GM12878 (cell line): ENCODE data around the gene DIDO1. TPM values are rescaled to one million over a fixed set of nuclear protein-coding genes. Genes with fewer than 3 reads are reported as not detected.
A peak's percentile ranks its signal among the peaks of the same experiment; 100 is the strongest.

Source experiments
- ATAC-seq: fragments of 200-7000 bp; cut with Tn5 transposase; 3 replicates; pipeline ENCODE4 v1.9.1; 2020; ENCODE audit warnings: mild to moderate bottlenecking, moderate library complexity
- BruUV-seq: library from RNA; stranded (reverse); fragments of 400-500 nt; replicated peaks from 2 replicates; lab custom pipeline; 2021; lab: Mats Ljungman, UMichigan
- CTCF ChIA-PET: fragments of 300-600 bp; sonication (Branson Sonifier 250); formaldehyde crosslinking; extraction: SDS; loops from one replicate; lab custom pipeline; 2021; ENCODE audit warnings: inconsistent platforms; lab: Yijun Ruan, JAX
- POLR2A ChIA-PET: fragments of 350-600 bp; formaldehyde crosslinking; extraction: SDS; loops from one replicate; lab custom pipeline; 2021; ENCODE audit warnings: inconsistent platforms; lab: Charles Lee
- RAD21 ChIA-PET: fragments of 300-600 bp; sonication (Branson Sonifier 250); formaldehyde crosslinking; loops from one replicate; lab custom pipeline; 2023; ENCODE audit warnings: antibody characterized with exemption; ENCODE audit not compliant: unreplicated experiment; lab: Charles Lee
- SMC1A ChIA-PET: fragments of 300-600 bp; sonication (Branson Sonifier 250); formaldehyde crosslinking; loops from one replicate; lab custom pipeline; 2023; ENCODE audit not compliant: unreplicated experiment, uncharacterized antibody; lab: Charles Lee
- DNase-seq: peaks from one replicate; pipeline ENCODE4 v3.0.0-alpha.2; 2011; ENCODE audit warnings: low read depth, low spot score
- FAIRE-seq: peaks from 3 replicates; lab custom pipeline; 2011; peaks lifted over from hg19 to GRCh38; lab: Jason Lieb, UNC
- H2AFZ ChIP-seq: 2 replicates; pipeline ENCODE4 v1.6.0; 2011; ENCODE audit warnings: low read depth, low read length, control low read depth; ENCODE audit not compliant: control insufficient read depth
- H3K27ac ChIP-seq: 2 replicates; pipeline ENCODE4 v1.5.1; 2011; ENCODE audit warnings: control low read depth; ENCODE audit not compliant: control insufficient read depth, insufficient read depth
- H3K27me3 ChIP-seq, 2 experiments: replicated peaks in 1 of 2; 2 replicates each; pipeline versions ENCODE4 v1.6.0 to v1.6.1; 2011; ENCODE audit warnings: low read length in 1 of 2; ENCODE audit not compliant: control insufficient read depth in 2 of 2, insufficient read depth in 2 of 2
- H3K36me3 ChIP-seq, 2 experiments: 2 replicates each; pipeline ENCODE4 v1.5.1; 2011; ENCODE audit warnings: low read length in 1 of 2; ENCODE audit not compliant: control insufficient read depth in 2 of 2, insufficient read depth in 2 of 2
- H3K4me1 ChIP-seq: 2 replicates; pipeline ENCODE4 v1.6.1; 2011; ENCODE audit warnings: mild to moderate bottlenecking, low read length, moderate library complexity, mixed read lengths; ENCODE audit not compliant: control insufficient read depth, insufficient read depth
- H3K4me2 ChIP-seq: 2 replicates; pipeline ENCODE4 v1.6.0; 2011; ENCODE audit warnings: control low read depth; ENCODE audit not compliant: control insufficient read depth, insufficient read depth
- H3K4me3 ChIP-seq: fragments of 200-600 bp; sonication (generic); 2 replicates; pipeline ENCODE4 v1.5.1; 2016
- H3K79me2 ChIP-seq: 2 replicates; pipeline ENCODE4 v1.6.0; 2011; ENCODE audit warnings: low read length; ENCODE audit not compliant: control insufficient read depth, insufficient read depth
- H3K9ac ChIP-seq: 2 replicates; pipeline ENCODE4 v1.8.0; 2011; ENCODE audit warnings: low read length, control low read depth, mixed read lengths; ENCODE audit not compliant: control insufficient read depth, insufficient read depth
- H3K9me3 ChIP-seq: replicated peaks from 3 replicates; pipeline ENCODE4 v1.5.1; 2011; ENCODE audit warnings: mild to moderate bottlenecking, low read length; ENCODE audit not compliant: control insufficient read depth, insufficient read depth
- H4K20me1 ChIP-seq: 2 replicates; pipeline ENCODE4 v1.6.0; 2011; ENCODE audit not compliant: control insufficient read depth, insufficient read depth
- CTCF ChIP-seq, 3 experiments: IDR thresholded peaks in 2 of 3; conservative IDR thresholded peaks in 1 of 3; 2 replicates each; pipeline ENCODE4 v1.5.1; 2011; ENCODE audit warnings: low read depth in 3 of 3, low read length in 3 of 3, mild to moderate bottlenecking in 3 of 3, control low read depth in 2 of 3, moderate library complexity in 2 of 3, inconsistent platforms in 1 of 3, mixed read lengths in 1 of 3; ENCODE audit not compliant: control insufficient read depth in 2 of 3, insufficient read depth in 1 of 3; ENCODE audit errors: extremely low read depth in 1 of 3
- EED ChIP-seq: sonication (generic); IDR thresholded peaks from 2 replicates; pipeline ENCODE4 v1.6.1; 2016; ENCODE audit warnings: antibody characterized with exemption, low read depth
- KDM1A ChIP-seq: fragments of 200-600 bp; sonication (generic); IDR thresholded peaks from 2 replicates; pipeline ENCODE4 v1.6.1; 2016; ENCODE audit warnings: borderline replicate concordance
- NRF1 ChIP-seq: conservative IDR thresholded peaks from 2 replicates; pipeline ENCODE4 v1.6.1; 2011; ENCODE audit warnings: mild to moderate bottlenecking, low read depth, low read length, improper control_type of control experiment
- POLR2A ChIP-seq: IDR thresholded peaks from 2 replicates; pipeline ENCODE4 v1.6.1; 2011; ENCODE audit warnings: low read depth, mild to moderate bottlenecking, low read length
- RAD21 ChIP-seq: IDR thresholded peaks from 2 replicates; pipeline ENCODE4 v1.6.1; 2011; ENCODE audit warnings: mild to moderate bottlenecking, low read depth, low read length, moderate library complexity; ENCODE audit not compliant: insufficient read depth
- SMC3 ChIP-seq: IDR thresholded peaks from 2 replicates; pipeline ENCODE4 v1.6.1; 2011; ENCODE audit warnings: low read length, improper control_type of control experiment, borderline replicate concordance
- STAT3 ChIP-seq: IDR thresholded peaks from 2 replicates; pipeline ENCODE4 v1.6.1; 2011; ENCODE audit warnings: low read depth, low read length, improper control_type of control experiment
- TCF3 ChIP-seq: IDR thresholded peaks from 2 replicates; pipeline ENCODE4 v1.6.1; 2012; ENCODE audit warnings: low read depth, mild to moderate bottlenecking, low read length, borderline replicate concordance; ENCODE audit not compliant: insufficient read depth
- WGBS: methylation state at CpG from one replicate; pipeline ENCODE4 v1.1.6; 2016; ENCODE audit warnings: low lambda C conversion rate; ENCODE audit not compliant: insufficient replicate concordance, insufficient coverage; ENCODE audit errors: missing lambda C conversion rate; 5-methylcytosine and 5-hydroxymethylcytosine counted together
- in situ Hi-C: fragments of 300-500 bp; cut with MboI; formaldehyde crosslinking; loops from 9 replicates; pipeline ENCODE4 v1.14.3; 2018; ENCODE audit warnings: mixed read lengths
- intact Hi-C: fragments of 100-400 bp; cut with micrococcal nuclease; formaldehyde crosslinking; loops from one replicate; pipeline ENCODE4 v1.14.2; 2022; ENCODE audit not compliant: unreplicated experiment
- polyA plus RNA-seq, 11 experiments: library from polyadenylated mRNA; depleted of rRNA in 4 of 11; unstranded in 6 of 11; stranded (reverse) in 5 of 11; fragments of >200 nt; fragmentation: Nextera tagmentation in 4 of 11; fragmentation: Illumina TruSeq in 1 of 11; extraction: Ambion mirVana in 4 of 11; extraction: Trizol in 1 of 11; gene quantifications; 1 replicate in 1 of 11; 2 replicates in 10 of 11; pipeline versions ENCODE4 v1.2.1 to v1.2.3, GENCODE V29; 2011 to 2016; ENCODE audit warnings: inconsistent platforms in 2 of 11, missing spikeins in 2 of 11, low read depth in 1 of 11
- total RNA-seq, 4 experiments: library from RNA; depleted of rRNA in 3 of 4; stranded (reverse); fragments of >200 nt in 3 of 4; fragmentation: Illumina TruSeq in 1 of 4; extraction: Trizol in 1 of 4; gene quantifications; 2 replicates each; pipeline versions ENCODE4 v1.2.1 to v1.2.3, GENCODE V29; 2013 to 2021

Gene DIDO1
- total and polyA plus RNA-seq, 10 of the 15 experiments (the other 5 are each of a cell fraction or from before 2014, with no cell fraction given), result 5.5 to 56.4 (median 38.4) TPM

GRCh38 chr20:62907384-62908317 lies 18.7 kb downstream of the DIDO1 start:
- in situ Hi-C loops, result no loop called here
- DNase-seq (no peak), ATAC-seq (peak; percentile 87), FAIRE-seq (no peak)
- H3K9ac ChIP-seq, result no peak overlapping the region
- BruUV-seq, result no TSS peak
- WGBS, result 58% methylated on average over 16 of the region's 16 CpGs
- H3K4me3 ChIP-seq, result no peak overlapping the region
- H3K36me3 ChIP-seq, result peaks cover 48 to 54% of the 10 kb centered on the region in 2 experiments
- H3K79me2 ChIP-seq, result peaks cover 6% of the 10 kb centered on the region; the same call in 1 of the 2 replicates
- intact Hi-C loops, result no loop called here
- H3K27ac ChIP-seq, result no peak overlapping the region
- SMC1A ChIA-PET, result interaction anchor here (0.9 to 2.3 kb wide), 8 partner anchors 8 to 104 kb away, joined by 3 to 8 read pairs (median 4); no protein-coding TSS in a partner anchor
- TF ChIP-seq RAD21 (peak; percentile 35; the same call in 1 of the 2 replicates), NRF1 (no peak), EED (no peak), KDM1A (no peak), TCF3 (no peak), CTCF (IDR thresholded peaks at IDR 0.05 in 2 of 3, conservative IDR thresholded peaks at IDR 0.05 in 1 of 3; ENCODE audit: control insufficient read depth in 2 of 3, extremely low read depth in 1 of 3, insufficient read depth in 1 of 3, low read depth in 3 of 3, low read length in 3 of 3) (peak; percentile 24 to 72 (median 64)), POLR2A (0 out of 2 replicates have a peak, but pooled peaks have one; percentile 1), STAT3 (no peak), SMC3 (peak; percentile 21; the same call in 1 of the 2 replicates)
- no peaks in the 10 kb centered on the region for H3K4me1 ChIP-seq
- peaks cover 2% of the 10 kb centered on the region; the same call in 1 of the 2 replicates for H4K20me1 ChIP-seq
- H3K4me2 ChIP-seq, result no peak overlapping the region
- CTCF ChIA-PET, result interaction anchor here (0.6 to 2.8 kb wide), 18 partner anchors 8 to 102 kb away, joined by 3 to 27 read pairs (median 4); partner anchors contain the start of genes GID8, SLC17A9 and TCFL5
- no peak overlapping the region for H2AFZ ChIP-seq
- no peaks in the 10 kb centered on the region for H3K9me3 ChIP-seq
- RAD21 ChIA-PET, result interaction anchor here (1.3 to 1.8 kb wide), 4 partner anchors 9 to 101 kb away, joined by 4 to 7 read pairs (median 5); no protein-coding TSS in a partner anchor
- H3K27me3 ChIP-seq, result no peaks in the 10 kb centered on the region
- POLR2A ChIA-PET, result interaction anchor here (0.5 kb wide), 1 partner anchor 30 kb away, joined by 3 read pairs; no protein-coding TSS in a partner anchor
